NK-92 (cell line): ENCODE results near the gene ADARB2.

ENCODE experiments used
- DNase-seq: peaks from one replicate; lab custom pipeline; 2025; ENCODE audit not compliant: unreplicated experiment; lab: John Stamatoyannopoulos, UW

Gene ADARB2

GRCh38 chr10:1736144-1736971 lies 967 bp downstream of the ADARB2 start:
- no peak for DNase-seq

- DNase-seq, result no peak
Observed at GRCh38 chr10:1735562-1735961, 1.8 kb downstream of the ADARB2 start.

- no peak for DNase-seq
Observed at GRCh38 chr10:1734288-1734687, 3.0 kb downstream of the ADARB2 start.

- no peak for DNase-seq
Observed at GRCh38 chr10:1733720-1734119, 3.6 kb downstream of the ADARB2 start.

- DNase-seq, result no peak
Observed at GRCh38 chr10:1732564-1732996, 4.7 kb downstream of the ADARB2 start.

GRCh38 chr10:1731592-1731991 lies 5.7 kb downstream of the ADARB2 start:
- DNase-seq, result no peak

GRCh38 chr10:1729751-1730150 lies 7.6 kb downstream of the ADARB2 start:
- DNase-seq, result no peak

GRCh38 chr10:1726861-1727260 lies 10.5 kb downstream of the ADARB2 start:
- no peak for DNase-seq

- no peak for DNase-seq
Observed at GRCh38 chr10:1724921-1725488, 12.3 kb downstream of the ADARB2 start.

- no peak for DNase-seq
Observed at GRCh38 chr10:1716839-1717238, 20.5 kb downstream of the ADARB2 start.

GRCh38 chr10:1715821-1716220 lies 21.5 kb downstream of the ADARB2 start:
- DNase-seq, result no peak

- DNase-seq, result no peak
Observed at GRCh38 chr10:1712944-1713671, 24.2 kb downstream of the ADARB2 start.

- DNase-seq, result no peak
Observed at GRCh38 chr10:1712314-1712713, 25.0 kb downstream of the ADARB2 start.

- DNase-seq, result no peak
Observed at GRCh38 chr10:1709161-1709560, 28.2 kb downstream of the ADARB2 start.

- DNase-seq, result no peak
Observed at GRCh38 chr10:1708746-1709145, 28.6 kb downstream of the ADARB2 start.

GRCh38 chr10:1706711-1707110 lies 30.6 kb downstream of the ADARB2 start:
- no peak for DNase-seq

- DNase-seq, result no peak
Observed at GRCh38 chr10:1706256-1706655, 31.1 kb downstream of the ADARB2 start.

GRCh38 chr10:1698185-1698584 lies 39.1 kb downstream of the ADARB2 start:
- no peak for DNase-seq

GRCh38 chr10:1696106-1696505 lies 41.2 kb downstream of the ADARB2 start:
- no peak for DNase-seq

- no peak for DNase-seq
Observed at GRCh38 chr10:1690086-1690485, 47.2 kb downstream of the ADARB2 start.

- DNase-seq, result no peak
Observed at GRCh38 chr10:1688531-1688930, 48.8 kb downstream of the ADARB2 start.

- no peak for DNase-seq
Observed at GRCh38 chr10:1687623-1688150, 49.6 kb downstream of the ADARB2 start.
